ENCODE results near the gene NQO1. TPM values are rescaled to one million over a fixed set of nuclear protein-coding genes. Genes with fewer than 3 reads are reported as not detected.

The NQO1 gene
- total RNA-seq, 2 experiments from 2014 or later, result 7.6 to 8.1 TPM

GRCh38 chr16:69712277-69712676, 14.1 kb downstream of the NQO1 start:
- Mint-ChIP-seq H3K4me1 (ENCODE audit: low read depth) (peaks cover 5% of the 10 kb centered on the region), H3K36me3 (ENCODE audit: low read depth) (peaks cover 4% of the 10 kb centered on the region), H3K4me3 (no peak overlapping the region), H3K27me3 (no peaks in the 10 kb centered on the region), H3K9me3 (no peaks in the 10 kb centered on the region), H3K27ac (no peak overlapping the region)
- POLR2A ChIA-PET, result no interaction called here
- TF ChIP-seq CTCF (IDR thresholded peaks at IDR 0.05), result no peak
- CTCF ChIA-PET, result interaction anchor here (4.8 kb wide), 1 partner anchor 42 kb away, joined by 47 read pairs; the partner anchor contains the start of gene NOB1
- DNase-seq, result no peak
- ATAC-seq, result no peak
- intact Hi-C loops (cut with micrococcal nuclease), result no loop called here

- Mint-ChIP-seq H3K36me3 (ENCODE audit: low read depth) (peaks cover 4% of the 10 kb centered on the region), H3K4me1 (ENCODE audit: low read depth) (peaks cover 5% of the 10 kb centered on the region), H3K27me3 (no peaks in the 10 kb centered on the region), H3K4me3 (no peak overlapping the region), H3K27ac (no peak overlapping the region), H3K9me3 (no peaks in the 10 kb centered on the region)
- intact Hi-C loops (cut with micrococcal nuclease), result no loop called here
- no peak for ATAC-seq
- ChIA-PET CTCF (interaction anchor here (1.1 to 4.8 kb wide), 4 partner anchors 15 to 315 kb away, joined by 3 to 47 read pairs (median 16); partner anchors contain the start of genes NOB1 and NQO1), POLR2A (interaction anchor here (3.8 kb wide), 1 partner anchor 43 kb away, joined by 21 read pairs; the partner anchor contains the start of gene NOB1)
- TF ChIP-seq CTCF (IDR thresholded peaks at IDR 0.05), result no peak
- peak; percentile 26 for DNase-seq
These were observed 15.1 kb downstream of the NQO1 start for GRCh38 chr16:69711115-69711740.

GRCh38 chr16:69709456-69710084, 16.8 kb downstream of the NQO1 start:
- peaks cover 5% of the 10 kb centered on the region for H3K4me1 Mint-ChIP-seq (ENCODE audit: low read depth)
- no peaks in the 10 kb centered on the region for H3K27me3 Mint-ChIP-seq
- POLR2A ChIA-PET, result interaction anchor here (1.3 to 3.8 kb wide), 2 partner anchors 44 to 221 kb away, joined by 4 to 21 read pairs; partner anchors contain the start of gene NOB1
- CTCF ChIA-PET, result interaction anchor here (0.7 to 4.8 kb wide), 22 partner anchors 10 to 322 kb away, joined by 3 to 47 read pairs (median 4); partner anchors contain the start of genes NOB1, NQO1 and WWP2
- peak; percentile 86 for TF ChIP-seq CTCF (IDR thresholded peaks at IDR 0.05)
- intact Hi-C loops (cut with micrococcal nuclease), result no loop called here
- ATAC-seq (peak; percentile 53), DNase-seq (no peak)
- peaks cover 4% of the 10 kb centered on the region for H3K36me3 Mint-ChIP-seq (ENCODE audit: low read depth)
- no peak overlapping the region for H3K4me3 Mint-ChIP-seq
- H3K9me3 Mint-ChIP-seq, result no peaks in the 10 kb centered on the region
- peak overlapping the region; percentile 67 for H3K27ac Mint-ChIP-seq

GRCh38 chr16:69707920-69708683, 18.3 kb downstream of the NQO1 start:
- Mint-ChIP-seq H3K4me1 (ENCODE audit: low read depth) (peaks cover 5% of the 10 kb centered on the region), H3K4me3 (no peak overlapping the region), H3K27ac (peak overlapping the region; percentile 34), H3K27me3 (no peaks in the 10 kb centered on the region), H3K36me3 (ENCODE audit: low read depth) (peaks cover 4% of the 10 kb centered on the region), H3K9me3 (no peaks in the 10 kb centered on the region)
- ChIA-PET CTCF (interaction anchor here (1.0 to 4.8 kb wide), 8 partner anchors 8 to 99 kb away, joined by 3 to 47 read pairs (median 4); partner anchors contain the start of genes NOB1 and NQO1), POLR2A (interaction anchor here (0.6 to 3.8 kb wide), 3 partner anchors 46 to 312 kb away, joined by 3 to 21 read pairs (median 4); partner anchors contain the start of gene NOB1)
- intact Hi-C loops (cut with micrococcal nuclease), result no loop called here
- ATAC-seq, result no peak
- no peak for DNase-seq
- no peak for TF ChIP-seq CTCF (IDR thresholded peaks at IDR 0.05)
